Activated naive CD4-positive, alpha-beta T cell treated with anti-CD3 and anti-CD28 coated beads for 36 hours (primary cell): ENCODE results near the gene PPP1R3F. TPM values are rescaled to one million over a fixed set of nuclear protein-coding genes. Genes with fewer than 3 reads are reported as not detected.
"Not testable (repeated sequence)": the region's sequence is repeated elsewhere in the genome, so short reads cannot be mapped to it uniquely, and the experiment has no call there.

Source experiments
- CTCF ChIA-PET: fragments of 350-600 bp; sonication (Branson Sonifier 250); formaldehyde crosslinking; loops from one replicate; lab custom pipeline; 2021; ENCODE audit warnings: antibody characterized with exemption; lab: Charles Lee
- DNase-seq: peaks from one replicate; pipeline ENCODE4 v3.0.0-alpha.2; 2020
- H3K27ac Mint-ChIP-seq: one replicate; pipeline ENCODE4 v1.8.0; 2021; ENCODE audit warnings: mild to moderate bottlenecking, mixed read lengths
- H3K27me3 Mint-ChIP-seq: one replicate; pipeline ENCODE4 v1.8.0; 2021; ENCODE audit warnings: low read depth, mixed read lengths
- H3K36me3 Mint-ChIP-seq: one replicate; pipeline ENCODE4 v1.8.0; 2021; ENCODE audit warnings: low read depth, mixed read lengths
- H3K4me1 Mint-ChIP-seq: one replicate; pipeline ENCODE4 v1.8.0; 2021; ENCODE audit warnings: low read depth, mixed read lengths
- H3K4me3 Mint-ChIP-seq: one replicate; pipeline ENCODE4 v1.8.0; 2021; ENCODE audit warnings: mild to moderate bottlenecking, moderate library complexity, mixed read lengths
- H3K9me3 Mint-ChIP-seq: one replicate; pipeline ENCODE4 v1.8.0; 2021; ENCODE audit warnings: mixed read lengths
- intact Hi-C: fragments of 100-400 bp; cut with micrococcal nuclease; formaldehyde crosslinking; loops from one replicate; pipeline ENCODE4 v1.15.1; 2023
- total RNA-seq, 2 experiments: library from RNA; stranded (reverse); gene quantifications; one replicate each; pipeline ENCODE4 v1.2.3, GENCODE V29; 2021

The PPP1R3F gene
- total RNA-seq, 2 experiments from 2014 or later = 2.4 to 3.4 TPM

DNA sequence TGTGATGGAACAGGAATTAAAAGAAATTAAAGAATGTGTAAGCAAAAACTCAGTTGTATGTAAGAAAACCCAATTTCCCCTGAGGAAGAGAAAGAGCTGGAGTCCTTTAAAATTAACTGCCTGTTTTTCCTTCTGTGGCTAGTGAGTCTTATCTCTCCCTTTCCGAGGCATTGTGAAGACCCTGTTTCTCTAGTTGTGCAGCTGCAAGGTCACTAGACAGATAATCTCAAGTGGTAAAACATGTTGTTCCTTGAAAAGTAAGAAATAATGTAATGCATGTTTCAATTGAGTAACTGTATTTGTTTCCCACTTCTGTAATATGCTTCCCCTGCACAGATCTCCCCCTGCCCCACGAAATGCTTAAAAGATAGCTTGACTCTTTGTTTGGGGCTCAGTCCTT, 38.2 kb downstream of the PPP1R3F start:
- H3K27ac Mint-ChIP-seq, DNase-seq, H3K4me3 Mint-ChIP-seq, H3K27me3 Mint-ChIP-seq, intact Hi-C loops, H3K36me3 Mint-ChIP-seq, H3K9me3 Mint-ChIP-seq: not testable (repeated sequence)
- CTCF ChIA-PET = interaction anchor here (0.6 to 3.3 kb wide), 2 partner anchors 16 to 896 kb away, joined by 4 to 17 read pairs; no protein-coding TSS in a partner anchor
- peaks cover 17% of the 10 kb centered on the region for H3K4me1 Mint-ChIP-seq

DNA sequence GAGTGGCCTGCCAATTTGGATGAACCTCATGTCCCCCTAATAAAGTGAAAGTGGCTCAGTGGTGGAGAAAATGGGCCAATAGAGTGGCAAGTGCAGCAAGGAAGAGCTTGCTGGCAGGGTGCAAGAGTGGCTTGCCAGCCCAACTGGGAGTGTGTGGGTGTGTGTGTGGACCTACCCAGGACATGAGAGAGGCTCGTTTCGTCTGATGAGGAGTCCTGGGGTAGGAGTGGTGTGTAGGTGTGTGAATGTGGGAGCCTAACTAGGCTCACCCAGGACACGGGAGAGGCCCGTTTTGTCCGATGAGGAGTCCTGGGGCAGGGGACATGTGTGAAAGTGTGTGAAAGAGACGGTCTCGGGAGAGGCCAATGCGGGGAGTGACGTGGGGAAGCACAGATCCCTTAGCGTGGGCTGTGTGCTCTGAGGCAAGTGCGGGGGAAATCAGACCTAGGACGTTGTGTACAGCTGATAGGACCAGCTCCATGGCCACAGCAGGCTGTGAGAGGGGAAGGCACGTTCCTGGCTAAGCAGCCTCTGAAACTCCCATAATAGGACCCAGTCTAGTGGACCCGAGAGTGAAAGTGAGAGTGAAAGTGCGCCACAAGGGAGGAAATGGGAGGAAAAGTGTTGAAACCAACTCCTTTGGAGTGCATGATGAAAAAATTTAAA, 39.1 kb downstream of the PPP1R3F start:
- peak overlapping the region; percentile 82 for H3K27ac Mint-ChIP-seq
- peak; percentile 33 for DNase-seq
- peak overlapping the region; percentile 64 for H3K4me3 Mint-ChIP-seq
- H3K27me3 Mint-ChIP-seq = no peaks in the 10 kb centered on the region
- no peaks in the 10 kb centered on the region for H3K9me3 Mint-ChIP-seq
- no peaks in the 10 kb centered on the region for H3K36me3 Mint-ChIP-seq
- H3K4me1 Mint-ChIP-seq = peaks cover 17% of the 10 kb centered on the region
- CTCF ChIA-PET = interaction anchor here (3.3 kb wide), 1 partner anchor 17 kb away, joined by 17 read pairs; no protein-coding TSS in a partner anchor
- intact Hi-C loops = no loop called here

DNA sequence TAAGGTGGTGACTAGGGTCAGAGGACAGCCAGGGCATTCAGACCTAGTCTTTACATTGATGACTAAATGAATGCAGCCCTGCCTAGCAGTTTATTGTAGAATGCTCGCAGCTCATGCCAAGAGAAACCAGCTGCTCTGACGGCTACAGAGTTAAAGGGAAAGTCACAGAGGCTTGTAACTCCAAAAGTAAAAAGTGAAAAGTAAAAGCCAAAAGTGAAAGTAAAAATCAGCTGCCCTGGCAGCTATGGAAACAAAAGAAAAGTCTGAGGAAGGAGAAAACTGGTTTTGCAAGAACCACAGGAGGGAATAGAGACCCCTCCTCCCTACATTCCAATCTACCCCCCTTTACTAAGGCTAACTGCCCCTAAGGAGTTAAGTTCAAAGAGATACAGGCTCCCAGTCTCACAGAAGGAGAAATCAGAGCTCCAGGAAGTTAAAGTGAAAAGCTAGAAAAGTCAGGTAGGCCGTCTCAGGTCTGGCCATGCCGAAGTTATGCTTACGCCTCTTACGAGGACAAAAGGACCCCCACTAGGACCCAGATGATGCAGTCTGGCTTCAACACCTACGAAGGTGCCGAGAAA, 39.9 kb downstream of the PPP1R3F start:
- peaks cover 17% of the 10 kb centered on the region for H3K4me1 Mint-ChIP-seq
- DNase-seq = peak; percentile 43
- peak overlapping the region; percentile 82 for H3K27ac Mint-ChIP-seq
- no peaks in the 10 kb centered on the region for H3K36me3 Mint-ChIP-seq
- H3K9me3 Mint-ChIP-seq = no peaks in the 10 kb centered on the region
- H3K4me3 Mint-ChIP-seq = peak overlapping the region; percentile 64
- H3K27me3 Mint-ChIP-seq = no peaks in the 10 kb centered on the region
- CTCF ChIA-PET = interaction anchor here (0.7 to 3.3 kb wide), 2 partner anchors 17 to 33 kb away, joined by 3 to 17 read pairs; no protein-coding TSS in a partner anchor
- intact Hi-C loops = no loop called here

DNA sequence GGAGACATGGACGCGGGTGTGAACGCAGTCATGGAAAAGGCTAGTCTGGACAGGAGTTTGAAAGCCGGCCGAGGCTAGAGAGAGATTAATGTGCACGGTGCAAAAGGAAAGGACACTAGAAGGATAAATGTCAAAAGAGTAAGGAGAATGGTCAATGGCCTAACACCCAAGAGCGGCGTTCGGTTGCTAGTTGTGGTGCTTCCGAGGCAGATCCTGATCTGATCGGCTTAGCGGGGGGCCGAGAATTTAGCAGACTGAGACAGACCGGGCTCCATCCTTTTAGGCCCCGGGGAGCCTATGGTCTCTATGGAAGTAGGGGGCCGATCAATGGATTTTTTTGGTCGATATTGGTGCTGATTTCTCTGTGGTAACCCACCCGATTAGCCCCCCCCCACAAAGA, 40.8 kb downstream of the PPP1R3F start:
- no peak overlapping the region for H3K27ac Mint-ChIP-seq
- CTCF ChIA-PET = interaction anchor here (3.3 kb wide), 1 partner anchor 18 kb away, joined by 17 read pairs; no protein-coding TSS in a partner anchor

DNA sequence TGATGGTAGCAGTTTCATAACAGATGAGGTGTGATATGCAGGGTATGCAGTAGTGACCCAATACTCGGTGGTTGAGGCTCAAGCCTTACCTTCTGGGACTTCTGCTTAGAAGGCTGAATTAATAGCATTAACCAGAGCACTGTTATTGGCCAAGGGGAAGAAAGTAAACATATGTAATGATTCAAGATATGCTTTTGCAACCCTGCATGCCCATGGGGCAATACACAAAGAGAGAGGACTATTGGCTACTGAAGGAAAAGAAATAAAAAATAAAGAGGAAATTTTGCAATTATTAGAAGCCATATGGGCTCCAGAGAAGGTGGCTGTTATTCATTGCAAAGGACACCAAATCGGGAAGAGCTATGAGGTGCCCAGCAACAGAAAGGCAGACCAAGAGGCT, 42.6 kb downstream of the PPP1R3F start:
- H3K27ac Mint-ChIP-seq = no peak overlapping the region
- CTCF ChIA-PET = interaction anchor here (0.7 kb wide), 1 partner anchor 26 kb away, joined by 3 read pairs; no protein-coding TSS in a partner anchor
- H3K9me3 Mint-ChIP-seq = no peaks in the 10 kb centered on the region
- intact Hi-C loops = no loop called here
- H3K4me3 Mint-ChIP-seq = no peak overlapping the region
- no peaks in the 10 kb centered on the region for H3K36me3 Mint-ChIP-seq
- no peak for DNase-seq
- no peaks in the 10 kb centered on the region for H3K27me3 Mint-ChIP-seq
- peaks cover 17% of the 10 kb centered on the region for H3K4me1 Mint-ChIP-seq

More for the DNA sequence above, 40.8 kb downstream of the PPP1R3F start:
- H3K36me3 Mint-ChIP-seq = no peaks in the 10 kb centered on the region
- no peaks in the 10 kb centered on the region for H3K9me3 Mint-ChIP-seq
- intact Hi-C loops = no loop called here
- H3K4me1 Mint-ChIP-seq = peaks cover 17% of the 10 kb centered on the region
- DNase-seq = no peak
- no peak overlapping the region for H3K4me3 Mint-ChIP-seq
- H3K27me3 Mint-ChIP-seq = no peaks in the 10 kb centered on the region

DNA sequence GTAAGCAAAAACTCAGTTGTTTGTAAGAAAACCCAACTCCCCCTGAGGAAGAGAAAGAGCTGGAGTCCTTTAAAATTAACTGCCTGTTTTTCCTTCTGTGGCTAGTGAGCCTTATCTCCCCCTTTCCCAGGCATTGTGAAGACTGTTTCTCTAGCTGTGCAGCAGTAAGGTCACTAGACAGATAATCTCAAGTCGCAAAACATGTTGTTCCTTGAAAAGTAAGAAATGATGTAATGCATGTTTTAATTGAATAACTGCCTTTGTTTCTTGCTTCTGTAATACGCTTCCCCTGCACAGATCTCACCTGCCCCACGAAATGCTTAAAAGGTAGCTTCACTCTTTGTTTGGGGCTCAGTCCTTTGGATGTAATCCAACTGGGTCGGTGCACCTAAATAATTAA, 46.5 kb downstream of the PPP1R3F start:
- DNase-seq = no peak
- CTCF ChIA-PET = no interaction called here
- no peaks in the 10 kb centered on the region for H3K4me1 Mint-ChIP-seq
- intact Hi-C loops = no loop called here
- no peak overlapping the region for H3K27ac Mint-ChIP-seq
- H3K9me3 Mint-ChIP-seq = no peaks in the 10 kb centered on the region
- H3K36me3 Mint-ChIP-seq = no peaks in the 10 kb centered on the region
- no peak overlapping the region for H3K4me3 Mint-ChIP-seq
- H3K27me3 Mint-ChIP-seq = no peaks in the 10 kb centered on the region

DNA sequence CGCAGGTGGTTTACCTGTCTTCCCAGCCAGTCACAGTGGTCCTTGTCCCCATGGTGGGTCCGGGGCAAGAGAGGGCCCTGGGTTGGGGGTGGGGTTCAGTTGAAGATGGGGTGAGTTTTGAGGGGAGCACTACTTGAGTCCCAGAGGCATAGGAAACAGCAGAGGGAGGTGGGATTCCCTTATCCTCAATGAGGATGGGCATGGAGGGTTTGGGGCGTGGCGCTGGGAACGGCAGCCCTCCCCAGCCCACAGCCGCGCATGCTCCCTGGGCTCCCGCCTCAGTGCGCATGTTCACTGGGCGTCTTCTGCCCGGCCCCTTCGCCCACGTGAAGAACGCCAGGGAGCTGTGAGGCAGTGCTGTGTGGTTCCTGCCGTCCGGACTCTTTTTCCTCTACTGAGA, 52.1 kb downstream of the PPP1R3F start, which contains the start of gene GAGE12J:
TSS of gene GAGE12J (plus strand) at position 301 of the 400 bp plus-strand sequence. CDS start 1,157 bp downstream, outside the sequence.
- H3K9me3 Mint-ChIP-seq, H3K27me3 Mint-ChIP-seq, DNase-seq, intact Hi-C loops, H3K36me3 Mint-ChIP-seq, H3K4me1 Mint-ChIP-seq, H3K4me3 Mint-ChIP-seq, H3K27ac Mint-ChIP-seq, CTCF ChIA-PET: not testable (repeated sequence)

DNA sequence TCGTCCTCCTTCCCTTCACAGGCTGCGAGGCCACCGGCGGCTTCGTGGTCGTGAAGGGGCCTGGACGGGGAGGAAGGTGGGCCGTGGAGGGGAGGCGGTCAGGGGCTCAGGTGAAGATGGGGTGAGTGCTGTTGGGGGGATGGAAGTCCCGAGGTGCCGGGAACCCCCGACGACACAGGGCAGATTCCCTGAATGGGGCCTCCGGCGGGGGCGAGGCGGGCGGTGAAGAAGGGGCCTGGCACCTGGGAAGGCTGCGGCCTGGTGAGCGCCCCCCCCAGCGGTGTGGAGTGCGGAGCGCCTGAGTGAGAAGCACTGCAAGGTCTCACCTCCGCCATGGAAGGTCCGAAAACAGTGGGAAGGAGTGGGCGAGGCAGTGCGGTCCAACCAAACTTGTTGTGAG, 52.7 kb downstream of the PPP1R3F start:
- CTCF ChIA-PET, H3K4me3 Mint-ChIP-seq, H3K27me3 Mint-ChIP-seq, H3K9me3 Mint-ChIP-seq, DNase-seq, H3K4me1 Mint-ChIP-seq, intact Hi-C loops, H3K36me3 Mint-ChIP-seq, H3K27ac Mint-ChIP-seq: not testable (repeated sequence)

DNA sequence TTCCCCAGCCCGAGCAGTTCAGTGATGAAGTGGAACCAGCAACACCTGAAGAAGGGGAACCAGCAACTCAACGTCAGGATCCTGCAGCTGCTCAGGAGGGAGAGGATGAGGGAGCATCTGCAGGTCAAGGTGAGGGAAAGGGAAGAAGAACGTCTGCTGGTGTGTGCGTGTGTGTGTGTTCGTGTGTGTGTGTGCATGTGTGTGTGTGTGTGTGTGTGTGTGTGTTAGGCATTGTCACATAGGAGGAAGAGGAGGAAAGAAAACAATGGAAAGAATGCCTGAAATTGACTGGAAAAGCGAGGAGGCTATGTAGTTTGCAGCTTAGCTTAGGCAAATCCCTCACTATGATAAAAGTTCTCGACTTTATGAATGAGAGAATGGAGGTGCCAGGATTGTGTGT, 54.1 kb downstream of the PPP1R3F start:
- H3K4me1 Mint-ChIP-seq, H3K9me3 Mint-ChIP-seq, H3K36me3 Mint-ChIP-seq, CTCF ChIA-PET, H3K27me3 Mint-ChIP-seq, H3K4me3 Mint-ChIP-seq, intact Hi-C loops, H3K27ac Mint-ChIP-seq, DNase-seq: not testable (repeated sequence)

DNA sequence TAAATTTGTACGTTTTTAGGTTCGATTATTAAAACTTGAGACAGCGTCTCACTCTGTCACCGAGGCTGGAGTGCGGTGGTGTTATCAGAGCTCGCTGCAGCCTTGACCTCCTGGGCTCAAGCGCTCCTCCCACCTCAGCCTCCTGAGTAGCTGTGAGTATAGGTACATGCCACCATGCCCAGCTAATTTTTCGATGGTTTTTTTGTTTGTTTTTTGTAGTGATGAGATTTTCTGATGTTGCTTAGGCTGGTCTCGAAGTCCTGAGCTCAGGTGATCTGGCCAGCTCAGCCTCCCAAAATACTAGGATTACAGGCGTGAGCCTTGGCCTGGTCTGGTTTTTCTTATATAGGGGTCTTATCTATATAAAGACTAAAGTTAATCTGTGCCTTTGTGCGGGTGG, 60.8 kb downstream of the PPP1R3F start:
- intact Hi-C loops, H3K27ac Mint-ChIP-seq, H3K36me3 Mint-ChIP-seq, H3K9me3 Mint-ChIP-seq, CTCF ChIA-PET, H3K4me1 Mint-ChIP-seq, DNase-seq, H3K4me3 Mint-ChIP-seq, H3K27me3 Mint-ChIP-seq: not testable (repeated sequence)

DNA sequence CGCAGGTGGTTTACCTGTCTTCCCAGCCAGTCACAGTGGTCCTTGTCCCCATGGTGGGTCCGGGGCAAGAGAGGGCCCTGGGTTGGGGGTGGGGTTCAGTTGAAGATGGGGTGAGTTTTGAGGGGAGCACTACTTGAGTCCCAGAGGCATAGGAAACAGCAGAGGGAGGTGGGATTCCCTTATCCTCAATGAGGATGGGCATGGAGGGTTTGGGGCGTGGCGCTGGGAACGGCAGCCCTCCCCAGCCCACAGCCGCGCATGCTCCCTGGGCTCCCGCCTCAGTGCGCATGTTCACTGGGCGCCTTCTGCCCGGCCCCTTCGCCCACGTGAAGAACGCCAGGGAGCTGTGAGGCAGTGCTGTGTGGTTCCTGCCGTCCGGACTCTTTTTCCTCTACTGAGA, 61.7 kb downstream of the PPP1R3F start, which contains the start of gene GAGE13:
TSS of gene GAGE13 (plus strand) at position 301 of the 400 bp plus-strand sequence. CDS start 1,156 bp downstream, outside the sequence.
- H3K9me3 Mint-ChIP-seq, intact Hi-C loops, H3K27me3 Mint-ChIP-seq, H3K36me3 Mint-ChIP-seq, DNase-seq, H3K27ac Mint-ChIP-seq, H3K4me3 Mint-ChIP-seq, H3K4me1 Mint-ChIP-seq, CTCF ChIA-PET: not testable (repeated sequence)

DNA sequence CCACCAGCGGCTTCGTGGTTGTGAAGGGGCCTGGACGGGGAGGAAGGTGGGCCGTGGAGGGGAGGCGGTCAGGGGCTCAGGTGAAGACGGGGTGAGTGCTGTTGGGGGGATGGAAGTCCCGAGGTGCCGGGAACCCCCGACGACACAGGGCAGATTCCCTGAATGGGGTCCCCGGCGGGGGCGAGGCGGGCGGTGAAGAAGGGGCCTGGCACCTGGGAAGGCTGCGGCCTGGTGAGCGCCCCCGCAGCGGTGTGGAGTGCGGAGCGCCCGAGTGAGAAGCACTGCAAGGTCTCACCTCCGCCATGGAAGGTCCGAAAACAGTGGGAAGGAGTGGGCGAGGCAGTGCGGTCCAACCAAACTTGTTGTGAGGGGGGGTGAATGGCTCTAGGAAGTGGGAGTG, 62.2 kb downstream of the PPP1R3F start:
- H3K36me3 Mint-ChIP-seq, H3K4me3 Mint-ChIP-seq, H3K9me3 Mint-ChIP-seq, intact Hi-C loops, DNase-seq, H3K27me3 Mint-ChIP-seq, H3K4me1 Mint-ChIP-seq, CTCF ChIA-PET, H3K27ac Mint-ChIP-seq: not testable (repeated sequence)
